ENCODE results near the gene SLC7A5.

Gene SLC7A5

GRCh38 chr16:87860553-87861299 lies 8.6 kb downstream of the SLC7A5 start:
- peak; percentile 64 for DNase-seq

- peak; percentile 92 for DNase-seq
Measured at GRCh38 chr16:87858151-87858993, 10.9 kb downstream of the SLC7A5 start.

GRCh38 chr16:87856791-87857228 lies 12.5 kb downstream of the SLC7A5 start:
- no peak for DNase-seq

GRCh38 chr16:87855852-87856715 lies 13.2 kb downstream of the SLC7A5 start:
- peak; percentile 70 for DNase-seq

GRCh38 chr16:87854907-87855683 lies 14.2 kb downstream of the SLC7A5 start:
- DNase-seq = no peak

- peak; percentile 95 for DNase-seq
Measured at GRCh38 chr16:87854053-87854906, 15.0 kb downstream of the SLC7A5 start.

GRCh38 chr16:87853411-87854052 lies 15.8 kb downstream of the SLC7A5 start:
- peak; percentile 97 for DNase-seq

- no peak for DNase-seq
Measured at GRCh38 chr16:87851601-87852000, 17.7 kb downstream of the SLC7A5 start.

- DNase-seq = no peak
Measured at GRCh38 chr16:87851141-87851587, 18.1 kb downstream of the SLC7A5 start.

GRCh38 chr16:87850009-87851006 lies 19.0 kb downstream of the SLC7A5 start:
- DNase-seq = peak; percentile 78

GRCh38 chr16:87849419-87850008 lies 19.8 kb downstream of the SLC7A5 start:
- no peak for DNase-seq

GRCh38 chr16:87848676-87849345 lies 20.5 kb downstream of the SLC7A5 start:
- DNase-seq = no peak

- DNase-seq = no peak
Measured at GRCh38 chr16:87847785-87848675, 21.3 kb downstream of the SLC7A5 start.

- DNase-seq = no peak
Measured at GRCh38 chr16:87847467-87847784, 21.9 kb downstream of the SLC7A5 start.

GRCh38 chr16:87846705-87847466 lies 22.4 kb downstream of the SLC7A5 start:
- no peak for DNase-seq

- no peak for DNase-seq
Measured at GRCh38 chr16:87845807-87846619, 23.3 kb downstream of the SLC7A5 start.

Measured in hematopoietic multipotent progenitor cell treated with erythropoietin and hydrocortisone succinate and interleukin-3 and kit ligand, for 6 days (in vitro differentiated cells).